GM18861 (cell line): ENCODE data around the gene GATB.
"Not testable (repeated sequence)": the region's sequence is repeated elsewhere in the genome, so short reads cannot be mapped to it uniquely, and the experiment has no call there.

ENCODE experiments used
- ATAC-seq: cut with Tn5 transposase; IDR thresholded peaks from one replicate; pipeline ENCODE4 v1.9.1; 2021; ENCODE audit not compliant: unreplicated experiment

Gene GATB

DNA sequence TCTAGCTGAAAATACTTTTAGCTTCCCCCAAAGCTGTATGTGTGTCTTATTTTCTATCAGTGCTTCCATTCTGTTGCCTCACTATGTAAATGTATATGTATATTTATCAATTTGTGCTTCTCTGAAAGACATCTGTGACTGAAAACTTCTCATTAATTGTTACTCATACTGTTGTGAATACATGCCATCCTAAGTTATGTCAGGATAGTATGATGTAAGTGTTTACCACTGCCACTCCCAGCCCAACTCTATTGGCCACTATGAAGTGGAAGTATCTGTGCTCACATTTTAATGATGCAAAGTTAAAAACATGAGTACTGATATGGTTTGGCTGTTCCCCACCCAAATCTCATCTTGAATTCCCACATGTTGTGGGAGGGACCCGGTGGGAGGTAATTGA is 24.4 kb downstream of the GATB start:
- no peak for ATAC-seq

DNA sequence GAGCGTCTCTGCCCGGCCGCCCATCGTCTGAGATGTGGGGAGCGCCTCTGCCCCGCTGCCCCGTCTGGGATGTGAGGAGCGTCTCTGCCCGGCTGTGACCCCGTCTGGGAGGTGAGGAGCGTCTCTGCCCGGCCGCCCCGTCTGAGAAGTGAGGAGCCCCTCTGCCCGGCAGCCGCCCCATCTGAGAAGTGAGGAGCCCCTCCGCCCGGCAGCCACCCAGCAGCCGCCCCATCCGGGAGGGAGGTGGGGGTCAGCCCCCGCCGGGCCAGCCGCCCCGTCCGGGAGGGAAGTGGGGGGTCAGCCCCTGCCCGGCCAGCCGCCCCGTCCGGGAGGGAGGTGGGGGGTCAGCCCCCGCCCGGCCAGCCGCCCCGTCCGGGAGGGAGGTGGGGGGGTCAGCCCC is 29.1 kb downstream of the GATB start:
- ATAC-seq = not testable (repeated sequence)

DNA sequence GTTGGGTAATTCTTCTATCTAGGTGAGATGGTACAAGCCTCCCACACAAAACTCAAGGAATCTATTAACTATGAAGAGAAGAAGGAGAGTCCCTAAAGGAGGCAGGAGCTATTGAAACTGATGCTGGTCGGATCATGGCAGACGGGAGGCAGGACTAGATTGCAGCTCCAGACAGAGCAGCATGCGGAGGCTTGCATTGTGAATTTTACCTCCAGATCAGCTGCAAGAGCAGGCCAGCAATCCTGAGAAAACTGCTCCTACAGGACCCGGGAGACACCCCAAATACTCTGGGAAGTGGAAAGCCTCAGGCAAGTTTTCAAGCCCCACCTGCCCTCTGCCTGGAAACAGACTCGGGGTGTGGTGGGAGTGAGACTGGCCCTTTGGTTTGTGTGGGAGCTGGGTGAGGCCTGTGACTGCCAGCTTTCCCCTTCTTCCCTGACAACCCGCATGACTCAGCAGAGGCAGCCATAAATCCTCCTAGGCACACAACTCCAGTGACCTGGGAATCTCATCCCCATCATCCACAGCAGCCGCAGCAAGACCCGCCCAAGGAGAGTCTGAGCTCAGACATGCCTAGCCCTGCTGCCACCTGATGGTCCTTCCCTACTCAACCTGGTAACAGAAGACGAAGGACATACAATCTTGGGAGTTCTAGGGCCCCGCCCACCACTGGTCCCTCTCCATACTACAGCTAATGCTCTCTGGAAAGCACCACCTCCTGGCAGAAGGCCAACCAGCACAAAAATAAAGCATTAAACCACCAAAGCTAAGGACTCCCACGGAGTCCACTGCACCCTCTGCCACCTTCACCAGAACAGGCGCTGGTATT is 30.9 kb downstream of the GATB start:
- ATAC-seq = no peak

GRCh38 chr4:151728679-151729078 is 32.1 kb downstream of the GATB start:
- ATAC-seq = no peak

- ATAC-seq = no peak
Observed at GRCh38 chr4:151728006-151728405, 32.8 kb downstream of the GATB start.

DNA sequence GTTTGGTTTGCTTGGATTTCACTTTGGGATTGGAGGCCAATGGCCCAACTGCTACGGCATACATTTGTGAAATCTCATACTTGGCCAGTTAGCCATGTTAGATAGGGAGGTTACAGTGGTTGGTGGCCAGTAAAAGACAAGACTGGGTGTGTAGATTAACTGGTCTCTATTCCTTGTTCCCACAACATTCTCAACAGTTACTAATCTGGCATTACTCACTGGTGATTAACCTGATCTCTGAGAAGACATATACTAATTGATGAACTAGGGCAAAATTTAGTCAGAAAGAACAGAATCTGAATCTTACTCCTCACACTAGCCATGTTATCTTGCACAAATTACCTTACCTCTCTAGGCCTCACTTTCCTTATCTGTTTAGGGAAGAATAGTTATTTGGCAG is 33.4 kb downstream of the GATB start:
- ATAC-seq = no peak

GRCh38 chr4:151725087-151725486 is 35.7 kb downstream of the GATB start:
- ATAC-seq = no peak

GRCh38 chr4:151721916-151722315 is 38.9 kb downstream of the GATB start:
- ATAC-seq = no peak

- no peak for ATAC-seq
Observed at GRCh38 chr4:151721466-151721865, 39.3 kb downstream of the GATB start.

- no peak for ATAC-seq
Observed at GRCh38 chr4:151719956-151720334, 40.9 kb downstream of the GATB start.

GRCh38 chr4:151718984-151719955 is 41.5 kb downstream of the GATB start:
- no peak for ATAC-seq

- ATAC-seq = no peak
Observed at GRCh38 chr4:151717909-151718628, 42.7 kb downstream of the GATB start.

GRCh38 chr4:151717314-151717713 is 43.5 kb downstream of the GATB start:
- no peak for ATAC-seq

- no peak for ATAC-seq
Observed at GRCh38 chr4:151716324-151716723, 44.5 kb downstream of the GATB start.

DNA sequence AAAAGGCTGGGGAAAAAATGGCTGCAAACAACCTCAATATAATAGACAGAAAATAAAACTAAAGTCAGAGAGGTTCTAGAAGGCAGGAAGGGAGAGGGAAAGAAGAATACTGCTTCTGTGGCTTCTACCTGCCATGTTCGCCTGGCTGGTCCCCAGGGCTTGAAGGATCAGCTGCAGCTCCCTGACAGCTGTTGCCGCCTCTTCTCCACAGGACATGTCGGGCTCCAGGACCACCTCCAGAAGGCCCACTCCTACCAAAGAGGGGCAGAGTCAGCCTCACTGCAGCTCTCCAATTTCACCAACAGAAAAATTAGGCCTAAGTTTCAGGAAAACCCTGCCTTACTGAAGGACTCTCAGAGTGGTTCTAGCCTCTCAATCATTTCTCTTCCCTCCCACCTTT is 44.9 kb downstream of the GATB start:
- ATAC-seq = no peak

- ATAC-seq = no peak
Observed at GRCh38 chr4:151712777-151713176, 48.0 kb downstream of the GATB start.

DNA sequence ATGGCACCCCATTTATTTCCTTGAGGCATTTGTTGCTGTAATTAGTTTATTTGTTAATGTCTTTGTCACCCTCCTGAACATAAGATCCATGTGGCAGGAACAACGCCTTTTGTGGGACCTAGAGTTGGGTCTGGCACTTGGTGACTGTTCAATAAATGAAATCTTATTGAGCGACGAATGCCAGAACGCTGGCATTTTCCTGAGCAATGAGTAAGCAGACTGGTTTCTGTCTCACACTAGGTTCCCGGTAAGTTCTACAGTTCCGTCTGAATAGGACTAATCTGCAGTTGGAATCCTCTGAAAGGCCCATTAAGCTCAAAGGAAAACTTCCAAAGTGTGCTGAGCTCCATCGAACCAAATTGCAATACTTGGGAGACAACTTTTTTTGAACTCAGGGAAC is 49.2 kb downstream of the GATB start:
- no peak for ATAC-seq

DNA sequence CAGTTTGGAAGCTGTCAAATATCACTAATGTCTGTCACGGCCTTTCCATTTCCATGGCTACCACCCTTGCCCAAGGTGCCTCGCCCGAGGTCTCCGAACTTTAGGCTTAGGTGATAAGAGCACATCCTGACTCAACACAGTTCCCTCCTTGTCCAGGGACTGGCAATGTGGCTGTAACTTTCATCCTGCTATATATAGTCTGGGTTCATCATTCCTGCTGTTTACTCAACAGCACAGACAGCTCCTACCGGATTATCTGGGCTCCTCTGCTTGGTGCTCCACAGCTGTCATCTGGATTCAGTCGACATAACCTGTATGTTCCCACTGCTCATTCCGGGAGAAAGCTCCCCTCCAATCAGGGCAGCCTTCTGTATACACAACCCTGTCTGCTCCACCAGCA is 51.2 kb downstream of the GATB start:
- ATAC-seq = no peak

- no peak for ATAC-seq
Observed at GRCh38 chr4:151709071-151709470, 51.7 kb downstream of the GATB start.

GRCh38 chr4:151708100-151708499 is 52.7 kb downstream of the GATB start:
- no peak for ATAC-seq

- ATAC-seq = no peak
Observed at GRCh38 chr4:151703401-151703800, 57.4 kb downstream of the GATB start.
